Adipose tissue (tissue), 3 donors: ENCODE data around the gene TAF11L2. TPM values are rescaled to one million over a fixed set of nuclear protein-coding genes. Genes with fewer than 3 reads are reported as not detected.
"Not testable (repeated sequence)": the region's sequence is repeated elsewhere in the genome, so short reads cannot be mapped to it uniquely, and the experiment has no call there.

Experiments used
- H3K27ac ChIP-seq: one replicate; pipeline ENCODE4 v1.5.1; 2013; ENCODE audit warnings: low read depth, low read length
- WGBS, 3 donors: extraction: QIAGEN DNeasy Blood & Tissue Kit; methylation state at CpG; one replicate each; pipeline ENCODE4 v1.1.7; 2013; 5-methylcytosine and 5-hydroxymethylcytosine counted together
- polyA plus RNA-seq, 3 donors: library from polyadenylated mRNA; stranded (reverse); fragments of 200-250 nt; gene quantifications; one replicate each; pipeline ENCODE4 v1.2.3, GENCODE V29; 2013
- donor health status: healthy with polysubstance abuse.
- donor health status: Bipolar disorder and iron deficiency.
- donor health status: healthy.

TAF11L2 gene
- polyA plus RNA-seq, 3 donors = not detected

DNA sequence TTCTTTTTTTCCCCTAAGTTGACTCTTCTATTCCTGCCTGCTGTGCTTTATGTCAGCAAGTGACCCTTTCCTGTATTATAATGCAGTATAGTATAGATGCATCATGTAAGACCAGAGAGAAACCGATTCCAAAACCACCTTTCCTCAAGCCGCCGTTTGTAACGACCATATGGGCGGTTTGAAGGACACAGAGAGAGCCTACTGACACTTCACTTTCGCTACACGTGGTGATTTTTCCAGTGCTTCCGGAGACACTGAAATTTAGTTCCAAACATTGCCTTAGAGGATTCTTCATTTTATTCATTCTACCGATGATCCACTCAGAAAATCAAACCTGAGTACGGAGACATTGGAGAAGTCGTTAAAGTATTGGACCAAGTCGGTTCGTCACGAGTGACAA, 21.5 kb downstream of the TAF11L2 start:
- 86 to 93% (median 91%) methylated on average over 8 of the region's 14 CpGs for WGBS, 3 donors

GRCh38 chr5:17521501-17521900, 23.5 kb downstream of the TAF11L2 start, which contains the start of gene TAF11L4:
TAF11L4 (plus strand) TSS chr5:17521801.
- not testable (repeated sequence) for H3K27ac ChIP-seq
- WGBS, 3 donors = no CpG with 5 or more reads among the region's 15 CpGs

More for the DNA sequence above, 21.5 kb downstream of the TAF11L2 start:
- not testable (repeated sequence) for H3K27ac ChIP-seq

DNA sequence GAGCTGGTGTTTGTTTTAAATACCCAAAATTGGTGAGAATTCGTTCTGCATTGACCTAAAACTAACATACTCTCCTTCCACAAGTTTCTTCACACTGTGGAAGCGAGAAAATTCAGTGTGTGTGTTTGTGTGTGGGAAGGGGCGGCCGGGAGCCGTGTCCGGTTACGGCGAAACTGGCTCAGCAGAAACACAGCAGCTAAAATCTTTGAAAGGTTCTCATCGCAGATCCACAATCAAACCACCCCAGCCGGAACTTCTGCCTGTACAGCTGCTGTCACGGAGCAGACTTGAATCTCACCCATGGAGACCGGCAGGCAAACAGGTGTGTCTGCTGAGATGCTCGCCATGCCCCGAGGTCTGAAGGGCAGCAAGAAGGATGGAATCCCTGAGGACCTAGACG, 26.9 kb downstream of the TAF11L2 start, which contains the start of gene TAF11L5:
TAF11L5 (plus strand) TSS at position 301 of the 400 bp plus-strand sequence.
- no CpG with 5 or more reads among the region's 15 CpGs for WGBS, 3 donors

GRCh38 chr5:17526504-17526903, 28.5 kb downstream of the TAF11L2 start:
- WGBS, 3 donors = 88 to 93% (median 93%) methylated on average over 9 of the region's 17 CpGs
- H3K27ac ChIP-seq = not testable (repeated sequence)

More for the DNA sequence above, 26.9 kb downstream of the TAF11L2 start, which contains the start of gene TAF11L5:
- not testable (repeated sequence) for H3K27ac ChIP-seq

GRCh38 chr5:17528369-17528768, 30.3 kb downstream of the TAF11L2 start, which contains the start of gene TAF11L6:
TAF11L6 (plus strand) TSS chr5:17528669.
- H3K27ac ChIP-seq = not testable (repeated sequence)
- WGBS, 3 donors = no CpG with 5 or more reads among the region's 15 CpGs

Other genes starting within 250 kb of the TAF11L2 start
- gene TAF11L3, start 20.1 kb downstream of the TAF11L2 start, polyA plus RNA-seq = not detected
- gene TAF11L4, start 23.6 kb downstream of the TAF11L2 start, polyA plus RNA-seq = not detected
- not detected for gene TAF11L5, start 27.0 kb downstream of the TAF11L2 start, polyA plus RNA-seq
- gene TAF11L6, start 30.4 kb downstream of the TAF11L2 start, polyA plus RNA-seq = not detected
- not detected for gene TAF11L7, start 87.5 kb downstream of the TAF11L2 start, polyA plus RNA-seq
- not detected for gene TAF11L8, start 92.7 kb downstream of the TAF11L2 start, polyA plus RNA-seq
- gene TAF11L9, start 96.2 kb downstream of the TAF11L2 start, polyA plus RNA-seq = not detected
- gene TAF11L10, start 99.6 kb downstream of the TAF11L2 start, polyA plus RNA-seq = not detected
- gene TAF11L11, start 106.0 kb downstream of the TAF11L2 start, polyA plus RNA-seq = not detected
- gene TAF11L12, start 112.2 kb downstream of the TAF11L2 start, polyA plus RNA-seq = not detected
- gene TAF11L13, start 133.9 kb downstream of the TAF11L2 start, polyA plus RNA-seq = not detected
- not detected for gene TAF11L14, start 136.2 kb downstream of the TAF11L2 start, polyA plus RNA-seq